K562 (cell line): Measurements from ENCODE around the gene ARHGAP26. TPM values are rescaled to one million over a fixed set of nuclear protein-coding genes. Genes with fewer than 3 reads are reported as not detected.

Experiments used
- ATAC-seq: fragments of 200-7000 bp; cut with Tn5 transposase; 3 replicates; pipeline ENCODE4 v1.9.1; 2020; ENCODE audit warnings: moderate library complexity
- BruUV-seq: library from RNA; stranded (reverse); fragments of 400-500 nt; replicated peaks from 2 replicates; lab custom pipeline; 2021; lab: Mats Ljungman, UMichigan
- CTCF ChIA-PET: fragments of 300-600 bp; formaldehyde crosslinking; extraction: SDS; loops from one replicate; lab custom pipeline; 2021; ENCODE audit warnings: low intra/inter-chr PET ratio; lab: Yijun Ruan, JAX
- POLR2A ChIA-PET: fragments of 300-600, 350-650 bp; sonication (Branson Sonifier 250); formaldehyde crosslinking; extraction: SDS; loops from one replicate; lab custom pipeline; 2021; ENCODE audit warnings: antibody characterized with exemption, inconsistent platforms; lab: Yijun Ruan, JAX
- DNase-seq, 4 experiments: peaks; one replicate each; pipeline versions ENCODE4 v3.0.0 to v3.0.0-alpha.2; 2011 to 2018; ENCODE audit warnings: low spot score in 3 of 4, mixed read lengths in 3 of 4; ENCODE audit errors: extremely low read depth in 1 of 4
- FAIRE-seq: peaks from 2 replicates; lab custom pipeline; 2011; peaks lifted over from hg19 to GRCh38; lab: Jason Lieb, UNC
- H2AFZ ChIP-seq: 2 replicates; pipeline ENCODE4 v1.6.0; 2011; ENCODE audit warnings: low read depth, low read length, control low read depth, inconsistent platforms
- H3K27ac ChIP-seq: fragments of 200-600 bp; 3 replicates; pipeline ENCODE4 v1.8.0; 2011; ENCODE audit warnings: low read depth, mild to moderate bottlenecking, control low read depth, inconsistent platforms, low read length, moderate library complexity, mixed read lengths; ENCODE audit errors: extremely low read depth
- H3K27me3 ChIP-seq, 2 experiments: fragments of 300-600 bp in 1 of 2; 2 replicates in 1 of 2; 3 replicates in 1 of 2; pipeline versions ENCODE4 v1.6.0 to v1.8.0; 2011; ENCODE audit warnings: inconsistent platforms in 2 of 2, low read length in 2 of 2, mild to moderate bottlenecking in 1 of 2, mixed read lengths in 1 of 2, moderate library complexity in 1 of 2; ENCODE audit not compliant: control insufficient read depth in 2 of 2, insufficient read depth in 2 of 2
- H3K36me3 ChIP-seq: fragments of 300-600 bp; 3 replicates; pipeline ENCODE4 v1.8.0; 2011; ENCODE audit warnings: mild to moderate bottlenecking, low read length, inconsistent platforms; ENCODE audit not compliant: control insufficient read depth, insufficient read depth
- H3K4me1 ChIP-seq, 2 experiments: fragments of 200-600 bp in 1 of 2; replicated peaks in 1 of 2; 2 replicates in 1 of 2; 3 replicates in 1 of 2; pipeline versions ENCODE4 v1.5.1 to v1.8.0; 2011; ENCODE audit warnings: inconsistent platforms in 2 of 2, low read length in 2 of 2, mild to moderate bottlenecking in 1 of 2, mixed read lengths in 1 of 2, moderate library complexity in 1 of 2; ENCODE audit not compliant: control insufficient read depth in 2 of 2, insufficient read depth in 2 of 2
- H3K4me2 ChIP-seq: 2 replicates; pipeline ENCODE4 v1.6.1; 2011; ENCODE audit warnings: low read length, control low read depth, inconsistent platforms, mixed read lengths; ENCODE audit not compliant: insufficient read depth
- H3K4me3 ChIP-seq: fragments of 200-600 bp; sonication (generic), shearing (Covaris generic); 2 replicates; pipeline ENCODE4 v1.5.1; 2016; ENCODE audit warnings: control low read depth, inconsistent platforms
- H3K79me2 ChIP-seq: fragments of 200-600 bp; 3 replicates; pipeline ENCODE4 v1.8.0; 2011; ENCODE audit warnings: low read length, inconsistent platforms; ENCODE audit not compliant: control insufficient read depth, insufficient read depth
- H3K9ac ChIP-seq, 2 experiments: 2 replicates each; pipeline versions ENCODE4 v1.6.0 to v1.6.1; 2011; ENCODE audit warnings: low read depth in 2 of 2, low read length in 2 of 2, control low read depth in 1 of 2, inconsistent platforms in 1 of 2, mild to moderate bottlenecking in 1 of 2, mixed read lengths in 1 of 2; ENCODE audit not compliant: insufficient read depth in 1 of 2
- H3K9me1 ChIP-seq: one replicate; pipeline ENCODE4 v1.6.0; 2011; ENCODE audit warnings: inconsistent platforms, mild to moderate bottlenecking, low read length, moderate library complexity; ENCODE audit not compliant: control insufficient read depth, insufficient read depth
- H3K9me3 ChIP-seq: replicated peaks from 2 replicates; pipeline ENCODE4 v1.5.1; 2011; ENCODE audit warnings: low read depth, low read length, inconsistent platforms; ENCODE audit not compliant: control insufficient read depth, insufficient read depth
- H4K20me1 ChIP-seq: replicated peaks from 2 replicates; pipeline ENCODE4 v1.6.1; 2011; ENCODE audit warnings: low read length, inconsistent platforms, mixed read lengths; ENCODE audit not compliant: control insufficient read depth, insufficient read depth
- DPF2 ChIP-seq: fragments of 450-650 bp; IDR thresholded peaks from 2 replicates; pipeline ENCODE4 v1.6.1; 2016
- HINFP ChIP-seq: fragments of 450-650 bp; conservative IDR thresholded peaks from 2 replicates; pipeline ENCODE4 v1.6.1; 2016; ENCODE audit warnings: missing genetic modification characterization, low read depth, mild to moderate bottlenecking, control low read depth, missing compliant biosample characterization
- HMGXB4 ChIP-seq: sonication (generic); formaldehyde crosslinking; IDR thresholded peaks from 2 replicates; pipeline ENCODE4 v1.8.1; 2023; ENCODE audit warnings: mild to moderate bottlenecking, missing genetic modification reagents
- ID3 ChIP-seq, 2 experiments: fragments of 250-450 bp in 1 of 2; fragments of 450-650 bp in 1 of 2; sonication (Bioruptor Pico) in 1 of 2; IDR thresholded peaks; 2 replicates each; pipeline versions ENCODE4 v1.6.1 to v1.8.0; 2016 to 2021; ENCODE audit warnings: mild to moderate bottlenecking in 2 of 2, moderate library complexity in 2 of 2, missing compliant biosample characterization in 1 of 2, missing genetic modification characterization in 1 of 2
- TAL1 ChIP-seq: fragments of 450-650 bp; IDR thresholded peaks from 2 replicates; pipeline ENCODE4 v1.6.1; 2016; ENCODE audit warnings: mild to moderate bottlenecking
- XRCC3 ChIP-seq: fragments of 450-650 bp; IDR thresholded peaks from 2 replicates; pipeline ENCODE4 v1.6.1; 2017; ENCODE audit warnings: mild to moderate bottlenecking, moderate library complexity
- ZSCAN29 ChIP-seq: fragments of 450-650 bp; IDR thresholded peaks from 2 replicates; pipeline ENCODE4 v1.6.1; 2017
- WGBS: fragments of 100-300 bp; shearing (Covaris generic); methylation state at CpG from one replicate; pipeline ENCODE4 v1.1.6; 2016; ENCODE audit warnings: low coverage, mixed read lengths; ENCODE audit not compliant: insufficient coverage; ENCODE audit errors: missing lambda C conversion rate; 5-methylcytosine and 5-hydroxymethylcytosine counted together
- in situ Hi-C: fragments of 300-500 bp; cut with MboI; formaldehyde crosslinking; loops from 4 replicates; pipeline ENCODE4 v1.15.0; 2018; ENCODE audit warnings: inconsistent platforms, mixed read lengths
- intact Hi-C: fragments of 100-400 bp; cut with micrococcal nuclease; formaldehyde crosslinking; loops from 2 replicates; pipeline ENCODE4 v1.14.2; 2022
- polyA plus RNA-seq, 8 experiments: library from polyadenylated mRNA; depleted of rRNA in 4 of 8; stranded (reverse) in 5 of 8; unstranded in 3 of 8; fragments of >200 nt; fragmentation: Nextera tagmentation in 2 of 8; fragmentation: Illumina TruSeq in 1 of 8; extraction: Ambion mirVana in 2 of 8; extraction: Trizol in 1 of 8; gene quantifications; 2 replicates each; pipeline versions ENCODE4 v1.2.1 to v1.2.3, GENCODE V29; 2011 to 2014; ENCODE audit warnings: inconsistent platforms in 1 of 8, missing spikeins in 1 of 8
- total RNA-seq, 7 experiments: library from RNA; depleted of rRNA in 6 of 7; stranded (reverse); fragments of >200 nt in 6 of 7; fragmentation: Illumina TruSeq in 2 of 7; extraction: Trizol in 2 of 7; gene quantifications; 2 replicates each; pipeline versions ENCODE4 v1.2.1 to v1.2.3, GENCODE V29; 2011 to 2021; ENCODE audit warnings: low replicate concordance in 1 of 7

Gene ARHGAP26
- total and polyA plus RNA-seq, 9 of the 15 experiments (the other 6 are each of a cell fraction or from before 2014, with no cell fraction given), result 0.13 to 1.1 (median 0.55) TPM

GRCh38 chr5:143115381-143115780 lies 345.2 kb downstream of the ARHGAP26 start (continued):
- TF ChIP-seq HINFP, result no peak

GRCh38 chr5:143116814-143117213 lies 346.6 kb downstream of the ARHGAP26 start:
- no peak overlapping the region for H2AFZ ChIP-seq

More at GRCh38 chr5:143116814-143117213, 346.6 kb downstream of the ARHGAP26 start:
- ChIA-PET POLR2A (interaction anchor here (1.5 kb wide), 1 partner anchor 11 kb away, joined by 6 read pairs; no protein-coding TSS in a partner anchor), CTCF (no interaction called here)
- no peaks in the 10 kb centered on the region for H3K4me1 ChIP-seq
- no peak overlapping the region for H3K9ac ChIP-seq
- intact Hi-C loops (no loop called here), in situ Hi-C loops (no loop called here)
- no peaks in the 10 kb centered on the region for H3K36me3 ChIP-seq
- H3K4me2 ChIP-seq, result no peak overlapping the region
- TF ChIP-seq HMGXB4 (CRISPR knock-in tag) (no peak), ZSCAN29 (no peak), ID3 (CRISPR knock-in tag; IDR thresholded peaks at IDR 0.05) (no peak), ID3 (tag; IDR thresholded peaks at IDR 0.05) (no peak), TAL1 (no peak), DPF2 (no peak), XRCC3 (no peak)
- H3K27ac ChIP-seq, result no peak overlapping the region
- no TSS peak for BruUV-seq
- H3K9me1 ChIP-seq, result no peaks in the 10 kb centered on the region
- WGBS, result 20% methylated on average over 4 of the region's 4 CpGs
- H4K20me1 ChIP-seq, result no peaks in the 10 kb centered on the region
- H3K9me3 ChIP-seq, result no peaks in the 10 kb centered on the region
- no peaks in the 10 kb centered on the region for H3K27me3 ChIP-seq
- FAIRE-seq (no peak), DNase-seq (no peak), ATAC-seq (no peak)
- H3K79me2 ChIP-seq, result no peaks in the 10 kb centered on the region
- H3K4me3 ChIP-seq, result no peak overlapping the region
